HG03520 (cell line): Measurements from ENCODE around the gene TYRP1.

Experiments
- ATAC-seq: cut with Tn5 transposase; IDR thresholded peaks from one replicate; pipeline ENCODE4 v1.9.1; 2021; ENCODE audit warnings: mild to moderate bottlenecking, moderate library complexity; ENCODE audit not compliant: unreplicated experiment

Gene TYRP1

GRCh38 chr9:12696931-12697622, 3.9 kb downstream of the TYRP1 start:
- ATAC-seq: no peak

GRCh38 chr9:12697719-12698118, 4.5 kb downstream of the TYRP1 start:
- ATAC-seq: no peak

- no peak for ATAC-seq
Observed at GRCh38 chr9:12698266-12698665, 5.1 kb downstream of the TYRP1 start.

- no peak for ATAC-seq
Observed at GRCh38 chr9:12698986-12699385, 5.8 kb downstream of the TYRP1 start.

GRCh38 chr9:12699529-12699928, 6.3 kb downstream of the TYRP1 start:
- ATAC-seq: no peak

- ATAC-seq: no peak
Observed at GRCh38 chr9:12701126-12701525, 7.9 kb downstream of the TYRP1 start.

- no peak for ATAC-seq
Observed at GRCh38 chr9:12702160-12702758, 9.1 kb downstream of the TYRP1 start.

GRCh38 chr9:12703996-12704395, 10.8 kb downstream of the TYRP1 start:
- ATAC-seq: no peak

- ATAC-seq: no peak
Observed at GRCh38 chr9:12705738-12706391, 12.7 kb downstream of the TYRP1 start.

- ATAC-seq: no peak
Observed at GRCh38 chr9:12708562-12709298, 15.5 kb downstream of the TYRP1 start.

- ATAC-seq: no peak
Observed at GRCh38 chr9:12712532-12712931, 19.3 kb downstream of the TYRP1 start.

GRCh38 chr9:12715268-12715667, 22.1 kb downstream of the TYRP1 start:
- no peak for ATAC-seq

- no peak for ATAC-seq
Observed at GRCh38 chr9:12716823-12717600, 23.8 kb downstream of the TYRP1 start.

- ATAC-seq: no peak
Observed at GRCh38 chr9:12717907-12718306, 24.7 kb downstream of the TYRP1 start.

- ATAC-seq: no peak
Observed at GRCh38 chr9:12718482-12719026, 25.4 kb downstream of the TYRP1 start.

GRCh38 chr9:12719431-12719830, 26.2 kb downstream of the TYRP1 start:
- ATAC-seq: no peak

GRCh38 chr9:12720551-12720950, 27.4 kb downstream of the TYRP1 start:
- ATAC-seq: no peak

GRCh38 chr9:12722131-12722530, 28.9 kb downstream of the TYRP1 start:
- ATAC-seq: no peak

GRCh38 chr9:12723409-12724028, 30.3 kb downstream of the TYRP1 start:
- no peak for ATAC-seq

GRCh38 chr9:12726795-12727194, 33.6 kb downstream of the TYRP1 start:
- ATAC-seq: no peak
